Muscle of leg (tissue), 11 donors: Measurements from ENCODE around the gene EIF5AL1. TPM values are rescaled to one million over a fixed set of nuclear protein-coding genes. Genes with fewer than 3 reads are reported as not detected.
"Not testable (repeated sequence)": the region's sequence is repeated elsewhere in the genome, so short reads cannot be mapped to it uniquely, and the experiment has no call there.

Experiments
- DNase-seq: peaks from one replicate; pipeline ENCODE4 v3.0.0; 2013
- H3K27ac ChIP-seq: one replicate; pipeline ENCODE4 v1.5.1; 2013; ENCODE audit warnings: mild to moderate bottlenecking, low read length, control low read depth
- H3K27me3 ChIP-seq: one replicate; pipeline ENCODE4 v1.6.1; 2013; ENCODE audit warnings: low read length; ENCODE audit not compliant: control insufficient read depth, insufficient read depth
- H3K36me3 ChIP-seq: one replicate; pipeline ENCODE4 v1.6.1; 2013; ENCODE audit warnings: low read length; ENCODE audit not compliant: control insufficient read depth, insufficient read depth
- H3K4me1 ChIP-seq: one replicate; pipeline ENCODE4 v1.6.1; 2013; ENCODE audit warnings: low read length; ENCODE audit not compliant: control insufficient read depth, insufficient read depth
- H3K4me3 ChIP-seq: one replicate; pipeline ENCODE4 v1.5.1; 2013; ENCODE audit warnings: low read length, control low read depth
- H3K9me3 ChIP-seq: replicated peaks from 2 replicates; pipeline ENCODE4 v1.6.1; 2013; ENCODE audit warnings: low read depth, low read length; ENCODE audit not compliant: control insufficient read depth
- WGBS: methylation state at CpG from one replicate; pipeline ENCODE4 v1.1.5; 2013; ENCODE audit warnings: missing lambda C conversion rate; ENCODE audit not compliant: insufficient coverage; 5-methylcytosine and 5-hydroxymethylcytosine counted together
- polyA plus RNA-seq, 8 donors: library from polyadenylated mRNA; unstranded; fragments of 120-200 nt; gene quantifications; one replicate each; pipeline versions ENCODE4 v1.2.1 to v1.2.3, GENCODE V29; 2013; ENCODE audit warnings: inconsistent platforms in 1 of 8, low replicate concordance in 1 of 8; ENCODE audit not compliant: insufficient read length in 8 of 8, insufficient read depth in 1 of 8
- total RNA-seq: library from RNA; stranded (reverse); fragments of 120-200 nt; gene quantifications from one replicate; pipeline ENCODE4 v1.2.4, GENCODE V29; 2013

Gene EIF5AL1
- total and polyA plus RNA-seq, 9 donors: 0.13 to 4.3 (median 1.6) TPM

GRCh38 chr10:79508245-79508644 lies 4.1 kb upstream of the EIF5AL1 start:
- DNase-seq, H3K9me3 ChIP-seq, H3K27ac ChIP-seq, H3K4me3 ChIP-seq, H3K27me3 ChIP-seq, H3K36me3 ChIP-seq, H3K4me1 ChIP-seq: not testable (repeated sequence)
- WGBS: no CpG with 5 or more reads among the region's 4 CpGs

GRCh38 chr10:79509306-79509933 lies 2.9 kb upstream of the EIF5AL1 start:
- H3K27me3 ChIP-seq, DNase-seq, H3K4me1 ChIP-seq, H3K27ac ChIP-seq, H3K9me3 ChIP-seq, H3K36me3 ChIP-seq, H3K4me3 ChIP-seq: not testable (repeated sequence)
- WGBS: no CpG with 5 or more reads among the region's 3 CpGs

- not testable (repeated sequence) for DNase-seq, H3K27ac ChIP-seq
- WGBS: no CpG with 5 or more reads among the region's 5 CpGs
These were observed 2.3 kb upstream of the EIF5AL1 start for GRCh38 chr10:79509934-79510508.

GRCh38 chr10:79516532-79517205 lies 4.3 kb downstream of the EIF5AL1 start:
- H3K27me3 ChIP-seq, H3K9me3 ChIP-seq, H3K36me3 ChIP-seq, H3K4me1 ChIP-seq, H3K4me3 ChIP-seq, H3K27ac ChIP-seq, DNase-seq: not testable (repeated sequence)
- WGBS: no CpG with 5 or more reads among the region's 7 CpGs

More at GRCh38 chr10:79509934-79510508, 2.3 kb upstream of the EIF5AL1 start:
- not testable (repeated sequence) for H3K27me3 ChIP-seq, H3K4me1 ChIP-seq, H3K4me3 ChIP-seq, H3K36me3 ChIP-seq, H3K9me3 ChIP-seq

GRCh38 chr10:79517567-79517966 lies 5.2 kb downstream of the EIF5AL1 start:
- H3K4me1 ChIP-seq, H3K9me3 ChIP-seq, DNase-seq, H3K27ac ChIP-seq, H3K27me3 ChIP-seq, H3K36me3 ChIP-seq, H3K4me3 ChIP-seq: not testable (repeated sequence)
- no CpG with 5 or more reads among the region's 4 CpGs for WGBS

- WGBS: 28% methylated on average over 5 of the region's 6 CpGs
- not testable (repeated sequence) for DNase-seq, H3K36me3 ChIP-seq, H3K4me1 ChIP-seq, H3K4me3 ChIP-seq, H3K9me3 ChIP-seq, H3K27me3 ChIP-seq, H3K27ac ChIP-seq
These were observed 9.4 kb downstream of the EIF5AL1 start for GRCh38 chr10:79521751-79522150.

GRCh38 chr10:79522464-79522863 lies 10.1 kb downstream of the EIF5AL1 start:
- H3K9me3 ChIP-seq, DNase-seq, H3K27me3 ChIP-seq, H3K36me3 ChIP-seq, H3K27ac ChIP-seq, H3K4me3 ChIP-seq, H3K4me1 ChIP-seq: not testable (repeated sequence)
- 79% methylated on average over 1 of the region's 4 CpGs for WGBS

- H3K4me1 ChIP-seq, H3K36me3 ChIP-seq, H3K27ac ChIP-seq, H3K4me3 ChIP-seq, H3K27me3 ChIP-seq, H3K9me3 ChIP-seq, DNase-seq: not testable (repeated sequence)
- no CpG with 5 or more reads among the region's 13 CpGs for WGBS
These were observed 11.0 kb downstream of the EIF5AL1 start for GRCh38 chr10:79523157-79523853.

GRCh38 chr10:79525049-79525710 lies 12.8 kb downstream of the EIF5AL1 start:
- not testable (repeated sequence) for H3K36me3 ChIP-seq, H3K27me3 ChIP-seq, H3K27ac ChIP-seq, H3K4me1 ChIP-seq, DNase-seq, H3K4me3 ChIP-seq, H3K9me3 ChIP-seq
- WGBS: no CpG with 5 or more reads among the region's 8 CpGs

- H3K36me3 ChIP-seq, H3K27ac ChIP-seq, DNase-seq, H3K4me3 ChIP-seq, H3K27me3 ChIP-seq, H3K9me3 ChIP-seq, H3K4me1 ChIP-seq: not testable (repeated sequence)
- WGBS: no CpG with 5 or more reads among the region's 4 CpGs
These were observed 15.9 kb downstream of the EIF5AL1 start for GRCh38 chr10:79528261-79528660.
